ENCODE results near the gene SLC26A8. TPM values are rescaled to one million over a fixed set of nuclear protein-coding genes. Genes with fewer than 3 reads are reported as not detected.

The SLC26A8 gene
- total RNA-seq, 4 donors from 2014 or later, result 0.07 TPM; not detected in 3

GRCh38 chr6:36071281-36071680, 46.8 kb upstream of the SLC26A8 start:
- no peaks in the 10 kb centered on the region for H3K9me3 ChIP-seq
- no peaks in the 10 kb centered on the region for H3K27me3 ChIP-seq
- H3K4me3 ChIP-seq, result no peak overlapping the region
- DNase-seq, result no peak
- no peaks in the 10 kb centered on the region for H3K36me3 ChIP-seq
- H3K27ac ChIP-seq, result no peak overlapping the region
- no peaks in the 10 kb centered on the region for H3K4me1 ChIP-seq
- TF ChIP-seq POLR2A (IDR thresholded peaks at IDR 0.05), result no peak
- TF ChIP-seq, protein P1, sequence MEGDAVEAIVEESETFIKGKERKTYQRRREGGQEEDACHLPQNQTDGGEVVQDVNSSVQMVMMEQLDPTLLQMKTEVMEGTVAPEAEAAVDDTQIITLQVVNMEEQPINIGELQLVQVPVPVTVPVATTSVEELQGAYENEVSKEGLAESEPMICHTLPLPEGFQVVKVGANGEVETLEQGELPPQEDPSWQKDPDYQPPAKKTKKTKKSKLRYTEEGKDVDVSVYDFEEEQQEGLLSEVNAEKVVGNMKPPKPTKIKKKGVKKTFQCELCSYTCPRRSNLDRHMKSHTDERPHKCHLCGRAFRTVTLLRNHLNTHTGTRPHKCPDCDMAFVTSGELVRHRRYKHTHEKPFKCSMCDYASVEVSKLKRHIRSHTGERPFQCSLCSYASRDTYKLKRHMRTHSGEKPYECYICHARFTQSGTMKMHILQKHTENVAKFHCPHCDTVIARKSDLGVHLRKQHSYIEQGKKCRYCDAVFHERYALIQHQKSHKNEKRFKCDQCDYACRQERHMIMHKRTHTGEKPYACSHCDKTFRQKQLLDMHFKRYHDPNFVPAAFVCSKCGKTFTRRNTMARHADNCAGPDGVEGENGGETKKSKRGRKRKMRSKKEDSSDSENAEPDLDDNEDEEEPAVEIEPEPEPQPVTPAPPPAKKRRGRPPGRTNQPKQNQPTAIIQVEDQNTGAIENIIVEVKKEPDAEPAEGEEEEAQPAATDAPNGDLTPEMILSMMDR (IDR thresholded peaks at IDR 0.05), result no peak
- intact Hi-C loops (cut with DNase I; ENCODE audit: low total_unique reads), result no loop called here

GRCh38 chr6:36070252-36070651, 45.8 kb upstream of the SLC26A8 start:
- Histone ChIP-seq H3K9me3 (no peaks in the 10 kb centered on the region), H3K4me1 (no peaks in the 10 kb centered on the region), H3K27me3 (no peaks in the 10 kb centered on the region), H3K4me3 (no peak overlapping the region), H3K27ac (no peak overlapping the region), H3K36me3 (no peaks in the 10 kb centered on the region)
- intact Hi-C loops (cut with DNase I; ENCODE audit: low total_unique reads), result no loop called here
- TF ChIP-seq POLR2A (IDR thresholded peaks at IDR 0.05), result no peak
- TF ChIP-seq, protein P1 (IDR thresholded peaks at IDR 0.05), result no peak
- no peak for DNase-seq

- Histone ChIP-seq H3K9me3 (no peaks in the 10 kb centered on the region), H3K27me3 (no peaks in the 10 kb centered on the region), H3K4me1 (peaks cover 0 to 3% of the 10 kb centered on the region in 2 donors), H3K36me3 (no peaks in the 10 kb centered on the region), H3K4me3 (no peak overlapping the region), H3K27ac (no peak overlapping the region)
- intact Hi-C loops (cut with DNase I; ENCODE audit: low total_unique reads), result no loop called here
- no peak for DNase-seq
- TF ChIP-seq, protein P1 (IDR thresholded peaks at IDR 0.05), result no peak
These were observed 45.1 kb upstream of the SLC26A8 start for GRCh38 chr6:36069573-36069972.

- Histone ChIP-seq H3K9me3 (no peaks in the 10 kb centered on the region), H3K27me3 (no peaks in the 10 kb centered on the region), H3K4me1 (peaks cover 0 to 7% of the 10 kb centered on the region in 2 donors), H3K36me3 (no peaks in the 10 kb centered on the region), H3K27ac (peak overlapping the region; percentile 35 to 55), H3K4me3 (no peak overlapping the region)
- no peak for DNase-seq
- TF ChIP-seq, protein P1 (IDR thresholded peaks at IDR 0.05), result no peak
- TF ChIP-seq POLR2A (IDR thresholded peaks at IDR 0.05), result no peak
- intact Hi-C loops (cut with DNase I; ENCODE audit: low total_unique reads), result no loop called here
These were observed 44.1 kb upstream of the SLC26A8 start for GRCh38 chr6:36068586-36068985.

DNA sequence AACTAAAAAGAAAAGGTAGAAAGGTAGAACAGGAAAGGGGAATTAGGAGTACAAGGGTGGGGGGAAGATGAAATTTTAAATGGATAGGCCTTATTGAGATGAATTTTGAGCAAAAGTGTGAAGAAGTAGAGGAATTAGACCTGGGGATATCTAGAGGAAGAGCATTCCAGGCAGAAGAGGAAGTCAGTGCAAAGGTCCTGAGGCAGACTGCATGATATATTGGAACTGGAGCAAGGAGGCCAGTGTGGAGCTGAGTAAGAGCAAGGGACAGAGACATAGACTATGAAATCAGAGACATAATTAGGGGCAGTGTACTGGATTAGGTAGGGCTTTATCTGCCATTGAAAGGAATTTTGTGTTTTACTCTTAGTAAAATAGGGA, 43.6 kb upstream of the SLC26A8 start:
- peak overlapping the region; percentile 35 to 55 for H3K27ac ChIP-seq
- intact Hi-C loops (cut with DNase I; ENCODE audit: low total_unique reads), result no loop called here
- H3K4me1 ChIP-seq, result peaks cover 0 to 7% of the 10 kb centered on the region in 2 donors
- DNase-seq, result no peak
- TF ChIP-seq, protein P1 (IDR thresholded peaks at IDR 0.05), result no peak
- TF ChIP-seq POLR2A (IDR thresholded peaks at IDR 0.05), result no peak
- no peak overlapping the region for H3K4me3 ChIP-seq
- no peaks in the 10 kb centered on the region for H3K9me3 ChIP-seq
- no peaks in the 10 kb centered on the region for H3K27me3 ChIP-seq
- H3K36me3 ChIP-seq, result no peaks in the 10 kb centered on the region
